ENCODE measurements around the gene TRHDE.
"Not testable (repeated sequence)": the region's sequence is repeated elsewhere in the genome, so short reads cannot be mapped to it uniquely, and the experiment has no call there.

TRHDE gene

DNA sequence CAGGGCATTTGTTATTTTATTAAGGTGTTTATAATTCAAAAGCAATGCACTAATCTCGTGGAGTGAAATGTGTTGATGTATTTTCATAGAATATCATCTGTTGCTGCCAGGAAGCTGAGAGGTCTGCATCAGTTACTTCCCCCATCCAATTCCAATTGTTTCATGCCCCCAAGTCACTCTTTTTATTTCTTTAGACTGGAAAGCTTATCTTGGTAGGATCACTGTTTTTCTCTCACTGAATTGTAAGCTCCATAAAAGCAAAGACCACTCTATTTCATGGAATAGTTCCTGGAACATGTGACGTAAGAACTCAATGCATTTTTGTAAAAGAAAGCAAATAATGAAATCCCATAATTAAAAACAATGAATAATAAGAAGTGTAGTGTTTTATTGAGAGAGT is 420.2 kb downstream of the TRHDE start:
- TF ChIP-seq, protein P1, sequence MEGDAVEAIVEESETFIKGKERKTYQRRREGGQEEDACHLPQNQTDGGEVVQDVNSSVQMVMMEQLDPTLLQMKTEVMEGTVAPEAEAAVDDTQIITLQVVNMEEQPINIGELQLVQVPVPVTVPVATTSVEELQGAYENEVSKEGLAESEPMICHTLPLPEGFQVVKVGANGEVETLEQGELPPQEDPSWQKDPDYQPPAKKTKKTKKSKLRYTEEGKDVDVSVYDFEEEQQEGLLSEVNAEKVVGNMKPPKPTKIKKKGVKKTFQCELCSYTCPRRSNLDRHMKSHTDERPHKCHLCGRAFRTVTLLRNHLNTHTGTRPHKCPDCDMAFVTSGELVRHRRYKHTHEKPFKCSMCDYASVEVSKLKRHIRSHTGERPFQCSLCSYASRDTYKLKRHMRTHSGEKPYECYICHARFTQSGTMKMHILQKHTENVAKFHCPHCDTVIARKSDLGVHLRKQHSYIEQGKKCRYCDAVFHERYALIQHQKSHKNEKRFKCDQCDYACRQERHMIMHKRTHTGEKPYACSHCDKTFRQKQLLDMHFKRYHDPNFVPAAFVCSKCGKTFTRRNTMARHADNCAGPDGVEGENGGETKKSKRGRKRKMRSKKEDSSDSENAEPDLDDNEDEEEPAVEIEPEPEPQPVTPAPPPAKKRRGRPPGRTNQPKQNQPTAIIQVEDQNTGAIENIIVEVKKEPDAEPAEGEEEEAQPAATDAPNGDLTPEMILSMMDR (IDR thresholded peaks at IDR 0.05; ENCODE audit: low read depth, low read length, missing control alignments): no peak
- in situ Hi-C loops (cut with HindIII; ENCODE audit: low pct_ligation_motif_present, low sequenced_read_pairs): no loop called here
- H3K27ac ChIP-seq: no peak overlapping the region
- H3K36me3 ChIP-seq (replicated peaks): no peaks in the 10 kb centered on the region
- no peak overlapping the region for H3K4me3 ChIP-seq (ENCODE audit: low read depth, low read length)
- no peak for DNase-seq
- H3K27me3 ChIP-seq (replicated peaks): no peaks in the 10 kb centered on the region

DNA sequence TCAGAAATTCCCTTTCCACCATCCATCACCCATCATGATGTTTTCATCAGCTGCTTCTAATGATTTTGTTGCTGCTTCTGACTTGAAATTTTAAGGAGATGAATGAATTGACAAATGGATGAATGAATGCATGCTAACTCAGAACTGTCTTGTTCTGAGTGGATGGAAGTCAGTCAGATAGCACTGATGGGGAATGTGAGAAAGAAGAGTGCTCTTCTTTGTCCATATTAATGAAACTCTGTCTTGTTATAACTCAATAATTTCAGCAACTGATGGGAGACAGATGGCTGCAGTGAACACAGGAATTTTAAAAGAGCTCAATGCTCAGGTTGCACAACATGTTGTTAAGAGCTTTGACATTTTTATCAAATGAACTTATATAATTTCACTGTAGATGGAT is 422.0 kb downstream of the TRHDE start:
- in situ Hi-C loops (cut with HindIII; ENCODE audit: low pct_ligation_motif_present, low sequenced_read_pairs): no loop called here

DNA sequence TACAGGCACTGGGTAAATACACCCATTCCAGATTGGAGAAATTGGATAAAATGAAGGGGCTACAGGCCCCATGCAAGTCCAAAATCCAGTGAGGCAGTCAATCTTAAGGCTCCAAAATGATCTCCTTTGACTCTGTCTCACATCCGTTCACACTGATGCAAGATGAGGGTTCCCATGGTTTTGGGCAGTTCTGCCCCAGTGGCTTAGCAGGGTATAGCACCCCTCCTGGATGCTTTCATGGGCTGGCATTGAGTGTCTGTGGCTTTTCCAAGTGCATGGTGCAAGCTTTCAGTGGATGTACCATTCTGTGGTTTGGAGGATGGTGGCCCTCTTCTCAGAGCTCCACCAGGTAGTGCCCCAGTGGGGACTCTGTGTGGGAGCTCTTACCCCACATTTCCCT is 427.2 kb downstream of the TRHDE start:
- no peak overlapping the region for H3K27ac ChIP-seq
- H3K4me3 ChIP-seq (ENCODE audit: low read depth, low read length): no peak overlapping the region
- no peaks in the 10 kb centered on the region for H3K27me3 ChIP-seq (replicated peaks)
- no peak for DNase-seq
- TF ChIP-seq, protein P1 (IDR thresholded peaks at IDR 0.05; ENCODE audit: low read depth, low read length, missing control alignments): no peak
- H3K36me3 ChIP-seq (replicated peaks): no peaks in the 10 kb centered on the region
- in situ Hi-C loops (cut with HindIII; ENCODE audit: low pct_ligation_motif_present, low sequenced_read_pairs): no loop called here

More for the DNA sequence above, 422.0 kb downstream of the TRHDE start:
- no peak for DNase-seq
- H3K27ac ChIP-seq: no peak overlapping the region
- TF ChIP-seq, protein P1 (IDR thresholded peaks at IDR 0.05; ENCODE audit: low read depth, low read length, missing control alignments): no peak
- no peak overlapping the region for H3K4me3 ChIP-seq (ENCODE audit: low read depth, low read length)
- H3K27me3 ChIP-seq (replicated peaks): no peaks in the 10 kb centered on the region
- no peaks in the 10 kb centered on the region for H3K36me3 ChIP-seq (replicated peaks)

DNA sequence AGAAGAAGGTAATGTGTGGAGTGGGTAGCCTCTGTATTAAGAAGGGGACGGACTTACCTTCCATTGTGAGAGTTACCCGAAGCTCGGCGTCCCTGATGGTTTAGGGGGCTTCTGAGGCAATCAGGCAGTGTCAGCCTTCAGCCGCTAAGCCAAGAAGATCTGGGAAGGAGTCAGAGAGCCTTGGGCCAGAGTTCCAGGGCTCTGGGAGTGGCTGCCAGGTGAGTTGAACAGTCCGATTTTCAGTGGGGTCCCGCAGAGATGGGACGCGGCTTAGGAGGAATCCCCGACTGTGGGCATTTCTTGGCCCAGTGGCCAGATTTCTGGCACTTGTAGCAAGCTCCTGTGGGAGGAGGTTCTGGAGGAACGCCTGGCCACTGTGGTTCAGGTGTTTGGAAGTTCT is 439.9 kb downstream of the TRHDE start:
- in situ Hi-C loops (cut with HindIII; ENCODE audit: low pct_ligation_motif_present, low sequenced_read_pairs); H3K4me3 ChIP-seq (ENCODE audit: low read depth, low read length); H3K27ac ChIP-seq; H3K36me3 ChIP-seq (replicated peaks); DNase-seq; H3K27me3 ChIP-seq (replicated peaks): not testable (repeated sequence)

DNA sequence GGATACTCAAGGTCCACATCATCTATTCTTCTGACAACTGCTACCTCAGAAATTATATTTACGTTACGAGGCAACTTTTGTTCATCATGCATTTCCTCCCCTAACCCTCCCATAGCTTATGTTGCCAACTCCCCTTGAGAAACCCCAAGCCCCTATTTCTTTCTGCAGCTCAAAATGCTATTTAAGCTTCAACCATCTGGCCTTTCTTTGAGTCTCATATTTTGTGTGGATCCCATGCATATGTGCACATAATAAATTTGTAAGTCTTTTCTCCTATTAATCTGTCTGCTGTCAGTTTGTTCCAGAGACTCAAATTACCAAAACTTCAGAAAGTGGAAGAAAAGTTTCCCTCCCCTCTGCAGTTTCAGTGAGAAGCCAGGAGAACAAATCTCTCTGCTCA is 444.1 kb downstream of the TRHDE start:
- TF ChIP-seq, protein P1 (IDR thresholded peaks at IDR 0.05; ENCODE audit: low read depth, low read length, missing control alignments): no peak
- no peaks in the 10 kb centered on the region for H3K36me3 ChIP-seq (replicated peaks)
- in situ Hi-C loops (cut with HindIII; ENCODE audit: low pct_ligation_motif_present, low sequenced_read_pairs): no loop called here
- H3K4me3 ChIP-seq (ENCODE audit: low read depth, low read length): no peak overlapping the region
- no peak for DNase-seq
- H3K27me3 ChIP-seq (replicated peaks): no peaks in the 10 kb centered on the region
- no peak overlapping the region for H3K27ac ChIP-seq

DNA sequence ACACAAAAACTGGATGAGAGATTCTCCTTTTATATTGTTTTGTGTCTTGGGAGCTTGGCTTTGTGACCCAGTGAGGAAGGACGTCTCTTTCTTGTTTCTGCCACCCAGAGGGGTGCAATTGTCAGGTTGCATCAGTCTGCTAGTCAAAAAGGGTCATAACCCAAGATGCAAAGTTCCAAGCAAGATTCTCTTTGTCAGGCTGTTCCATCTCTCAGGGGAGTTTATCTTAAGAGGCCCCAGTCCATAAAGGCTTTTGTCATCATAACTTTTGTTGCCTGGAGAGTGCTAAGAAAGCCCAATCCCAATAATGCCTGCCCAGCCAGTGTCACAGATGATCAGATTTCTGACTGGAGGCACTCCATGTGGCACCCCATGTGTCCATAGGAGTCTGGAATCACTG is 444.9 kb downstream of the TRHDE start:
- in situ Hi-C loops (cut with HindIII; ENCODE audit: low pct_ligation_motif_present, low sequenced_read_pairs): no loop called here
- TF ChIP-seq, protein P1 (IDR thresholded peaks at IDR 0.05; ENCODE audit: low read depth, low read length, missing control alignments): no peak
- no peak for DNase-seq
- no peaks in the 10 kb centered on the region for H3K27me3 ChIP-seq (replicated peaks)
- H3K36me3 ChIP-seq (replicated peaks): no peaks in the 10 kb centered on the region
- no peak overlapping the region for H3K4me3 ChIP-seq (ENCODE audit: low read depth, low read length)
- no peak overlapping the region for H3K27ac ChIP-seq
